ENCODE data around the gene LYG1. TPM values are rescaled to one million over a fixed set of nuclear protein-coding genes. Genes with fewer than 3 reads are reported as not detected.
A peak's percentile ranks its signal among the peaks of the same experiment; 100 is the strongest.

The LYG1 gene
- total RNA-seq, 4 donors from 2014 or later = 2.8 to 3.8 (median 3.5) TPM

DNA sequence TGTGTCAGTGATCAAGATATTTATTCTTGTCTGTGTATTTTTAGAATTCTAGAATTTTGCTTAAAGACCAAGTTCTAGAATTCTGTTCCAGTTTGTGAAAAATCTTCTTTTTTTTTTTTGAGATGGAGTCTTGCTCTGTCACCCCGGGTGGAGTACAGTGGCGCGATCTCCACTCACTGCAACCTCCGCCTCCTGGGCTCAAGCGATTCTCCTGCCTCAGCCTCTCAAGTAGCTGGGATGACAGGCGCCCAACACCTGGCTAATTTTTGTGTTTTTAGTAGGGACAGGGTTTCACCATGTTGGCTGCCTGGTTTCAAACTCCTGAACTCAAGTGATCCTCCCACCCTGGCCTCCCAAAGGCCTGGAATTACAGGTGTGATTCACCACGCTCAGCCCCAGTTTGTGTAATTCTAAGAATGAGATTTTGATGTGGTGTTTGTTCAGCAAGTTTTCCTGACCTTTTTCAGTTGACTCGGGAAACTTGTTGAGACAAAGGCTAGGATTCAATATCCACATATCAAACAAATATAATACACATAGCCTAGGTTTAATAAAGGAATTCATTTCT lies 39.8 kb upstream of the LYG1 start:
- no peak overlapping the region for H3K4me3 ChIP-seq
- no peaks in the 10 kb centered on the region for H3K36me3 ChIP-seq
- H3K9me3 ChIP-seq = no peaks in the 10 kb centered on the region
- no peak for TF ChIP-seq POLR2A (IDR thresholded peaks at IDR 0.05)
- TF ChIP-seq, protein P1, sequence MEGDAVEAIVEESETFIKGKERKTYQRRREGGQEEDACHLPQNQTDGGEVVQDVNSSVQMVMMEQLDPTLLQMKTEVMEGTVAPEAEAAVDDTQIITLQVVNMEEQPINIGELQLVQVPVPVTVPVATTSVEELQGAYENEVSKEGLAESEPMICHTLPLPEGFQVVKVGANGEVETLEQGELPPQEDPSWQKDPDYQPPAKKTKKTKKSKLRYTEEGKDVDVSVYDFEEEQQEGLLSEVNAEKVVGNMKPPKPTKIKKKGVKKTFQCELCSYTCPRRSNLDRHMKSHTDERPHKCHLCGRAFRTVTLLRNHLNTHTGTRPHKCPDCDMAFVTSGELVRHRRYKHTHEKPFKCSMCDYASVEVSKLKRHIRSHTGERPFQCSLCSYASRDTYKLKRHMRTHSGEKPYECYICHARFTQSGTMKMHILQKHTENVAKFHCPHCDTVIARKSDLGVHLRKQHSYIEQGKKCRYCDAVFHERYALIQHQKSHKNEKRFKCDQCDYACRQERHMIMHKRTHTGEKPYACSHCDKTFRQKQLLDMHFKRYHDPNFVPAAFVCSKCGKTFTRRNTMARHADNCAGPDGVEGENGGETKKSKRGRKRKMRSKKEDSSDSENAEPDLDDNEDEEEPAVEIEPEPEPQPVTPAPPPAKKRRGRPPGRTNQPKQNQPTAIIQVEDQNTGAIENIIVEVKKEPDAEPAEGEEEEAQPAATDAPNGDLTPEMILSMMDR (IDR thresholded peaks at IDR 0.05) = no peak
- no peaks in the 10 kb centered on the region for H3K27me3 ChIP-seq
- no peak overlapping the region for H3K27ac ChIP-seq
- H3K4me1 ChIP-seq = peaks cover 0 to 18% (median 2%) of the 10 kb centered on the region in 4 donors
- no peak for DNase-seq

DNA sequence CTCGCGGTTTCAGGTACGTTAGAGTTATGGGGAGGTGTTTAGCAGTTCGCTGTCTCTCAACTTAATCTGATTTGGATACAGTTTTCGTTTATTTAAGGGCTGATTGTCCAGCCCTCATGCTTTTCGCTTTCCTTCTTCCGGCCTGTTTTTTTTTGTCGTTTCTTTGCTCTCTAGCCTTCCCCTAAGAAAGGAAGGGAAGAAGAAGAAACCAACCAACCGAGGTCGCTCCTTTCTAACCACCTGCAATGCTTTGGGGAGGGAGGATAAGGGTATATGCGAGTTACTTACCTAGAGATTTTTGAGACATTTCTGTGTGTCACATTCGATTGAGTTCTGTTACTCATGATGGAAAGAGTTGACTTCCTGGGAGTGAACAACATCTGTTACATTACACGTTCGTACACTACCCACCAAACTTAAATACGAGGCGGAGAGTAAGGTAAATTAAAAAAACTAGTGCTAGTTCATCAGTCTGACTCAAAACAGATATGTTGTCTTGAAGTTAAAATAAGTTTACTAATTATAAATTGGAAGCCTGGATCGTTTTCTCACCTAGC lies 37.1 kb upstream of the LYG1 start:
- Histone ChIP-seq H3K9me3 (no peaks in the 10 kb centered on the region), H3K27me3 (no peaks in the 10 kb centered on the region), H3K27ac (peak overlapping the region; percentile 82 to 90 (median 87)), H3K36me3 (no peaks in the 10 kb centered on the region), H3K4me1 (peaks cover 0 to 34% (median 9%) of the 10 kb centered on the region in 4 donors), H3K4me3 (peak overlapping the region; percentile 73 to 89 (median 81))
- TF ChIP-seq, protein P1 (IDR thresholded peaks at IDR 0.05) = no peak
- TF ChIP-seq POLR2A (IDR thresholded peaks at IDR 0.05) = no peak
- DNase-seq = no peak

DNA sequence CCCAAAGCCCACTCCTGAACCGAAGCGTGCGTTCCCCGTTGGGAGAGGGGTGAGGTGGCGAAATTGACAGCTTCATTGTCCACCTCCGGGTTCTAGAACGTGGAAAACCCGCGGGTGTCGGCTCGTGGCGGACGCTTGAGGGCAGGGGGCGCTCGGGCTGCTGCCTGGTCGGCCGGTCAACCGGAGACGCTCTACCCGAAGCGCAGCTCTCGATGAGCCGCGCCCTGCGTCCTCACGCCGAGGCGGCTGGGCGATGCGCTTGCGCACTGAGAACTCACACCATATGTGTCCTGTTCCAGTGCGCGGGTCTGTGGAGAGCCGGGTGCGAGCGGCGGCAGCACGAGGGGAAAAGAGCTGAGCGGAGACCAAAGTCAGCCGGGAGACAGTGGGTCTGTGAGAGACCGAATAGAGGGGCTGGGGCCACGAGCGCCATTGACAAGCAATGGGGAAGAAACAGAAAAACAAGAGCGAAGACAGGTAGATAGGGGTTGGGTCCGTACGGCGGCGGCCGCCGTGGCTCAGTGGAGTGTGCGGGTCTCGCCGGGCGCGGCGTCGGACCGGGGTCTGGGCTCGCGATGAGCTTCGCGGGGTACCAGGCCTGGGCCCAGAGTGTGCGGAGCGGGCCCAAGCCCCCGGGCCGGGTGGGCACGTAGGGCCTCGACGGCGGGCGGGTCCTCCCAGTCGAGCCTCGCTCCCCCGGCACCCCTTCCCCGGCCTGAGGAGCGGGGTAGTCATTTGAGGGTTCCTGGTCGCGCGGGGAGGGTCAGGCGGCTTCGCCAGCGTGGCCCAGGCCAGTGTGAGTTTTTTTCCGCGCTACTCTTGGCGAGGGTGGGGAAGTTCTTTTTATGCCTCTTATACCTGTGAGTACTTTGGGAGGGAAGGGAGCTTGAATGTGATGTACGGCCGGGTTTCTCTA lies 36.4 kb upstream of the LYG1 start, which contains the start of gene EIF5B:
TSS of gene EIF5B (plus strand) at position 277 of the 916 bp plus-strand sequence. CDS start at position 443, 166 bp downstream.
- peak; percentile 93 to 98 (median 97) for DNase-seq
- peaks cover 0 to 34% (median 9%) of the 10 kb centered on the region in 4 donors for H3K4me1 ChIP-seq
- peak within 1 kb of the TSS; percentile 82 to 90 (median 87) for H3K27ac ChIP-seq
- H3K4me3 ChIP-seq = peak within 1 kb of the TSS; percentile 73 to 89 (median 81)
- H3K36me3 ChIP-seq = peaks cover 0 to 6% (median 0%) of the 10 kb centered on the region in 3 donors
- H3K9me3 ChIP-seq = no peaks in the 10 kb centered on the region
- no peaks in the 10 kb centered on the region for H3K27me3 ChIP-seq
- TF ChIP-seq POLR2A (IDR thresholded peaks at IDR 0.05) = peak; percentile 51 to 59
- TF ChIP-seq, protein P1 (IDR thresholded peaks at IDR 0.05) = peak; percentile 28 to 63 (median 46)

DNA sequence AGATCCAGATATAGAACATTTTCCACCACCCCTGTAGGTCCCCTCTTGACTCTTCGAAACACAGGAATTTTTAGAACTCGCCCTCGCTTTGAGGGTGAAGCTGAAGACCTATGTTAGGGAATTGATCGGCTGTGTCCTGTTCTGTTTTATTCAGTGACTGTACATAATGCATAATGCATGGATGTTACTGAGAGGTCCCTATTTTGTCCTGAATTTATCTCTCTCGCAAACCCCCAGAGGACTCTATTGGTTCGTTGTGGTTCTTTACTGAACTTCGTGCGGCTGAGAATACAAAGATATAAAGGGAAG lies 35.8 kb upstream of the LYG1 start:
- Histone ChIP-seq H3K4me1 (peaks cover 0 to 34% (median 9%) of the 10 kb centered on the region in 4 donors), H3K9me3 (no peaks in the 10 kb centered on the region), H3K27ac (peak overlapping the region; percentile 82 to 90 (median 87)), H3K36me3 (peaks cover 0 to 12% (median 0%) of the 10 kb centered on the region in 3 donors), H3K27me3 (no peaks in the 10 kb centered on the region), H3K4me3 (peak overlapping the region; percentile 73 to 89 (median 81))
- no peak for DNase-seq
- TF ChIP-seq POLR2A (IDR thresholded peaks at IDR 0.05) = no peak
- TF ChIP-seq, protein P1 (IDR thresholded peaks at IDR 0.05) = no peak

DNA sequence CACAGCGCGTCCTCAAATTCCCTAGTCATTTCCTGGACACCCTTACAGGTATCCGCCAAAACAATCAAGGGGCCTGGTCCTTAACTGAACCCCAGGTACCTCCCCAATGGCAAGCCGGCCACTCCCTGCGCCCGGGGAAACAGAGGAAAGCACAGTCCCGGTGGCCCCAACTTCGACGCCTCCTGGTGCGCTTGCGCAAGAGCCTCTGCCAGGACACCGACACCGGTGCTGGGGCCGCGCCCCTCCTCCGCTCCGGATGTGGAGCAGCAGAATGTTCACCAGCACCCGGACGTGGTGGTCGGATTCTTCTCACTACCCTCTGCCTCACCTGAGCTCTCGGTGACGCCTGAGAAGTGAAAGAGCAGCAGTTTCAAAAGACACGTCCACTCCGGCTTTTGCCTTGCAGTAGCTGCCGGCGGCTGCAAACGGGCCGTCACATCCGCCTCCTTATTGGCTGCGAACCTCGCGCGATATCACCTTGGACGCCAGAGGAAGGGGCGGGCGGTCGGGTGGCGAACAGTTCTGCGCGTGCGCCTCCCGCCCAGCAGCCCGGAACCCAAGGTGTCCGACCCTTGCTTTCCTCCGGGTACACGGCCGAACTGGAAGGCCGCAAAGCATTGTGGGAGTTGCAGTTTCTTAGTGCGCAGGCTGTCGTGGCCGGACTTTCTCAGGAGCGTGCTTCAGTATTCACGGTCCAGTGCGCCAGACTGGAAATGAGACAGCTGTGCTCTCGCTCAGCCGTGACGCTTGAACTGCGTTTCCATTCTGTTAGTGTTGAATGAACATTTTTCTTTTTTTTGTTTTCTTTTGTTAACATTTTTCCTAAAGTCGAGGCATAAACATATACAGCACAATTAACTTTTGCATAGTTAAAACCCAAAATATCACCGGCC lies 35.2 kb upstream of the LYG1 start, which contains the start of gene TXNDC9:
TSS of gene TXNDC9 (minus strand) at position 423 of the 893 bp plus-strand sequence. CDS start 3,123 bp downstream, outside the sequence.
- Histone ChIP-seq H3K27me3 (no peaks in the 10 kb centered on the region), H3K4me3 (peak within 1 kb of the TSS; percentile 73 to 89 (median 81)), H3K9me3 (no peaks in the 10 kb centered on the region), H3K27ac (peak within 1 kb of the TSS; percentile 82 to 90 (median 87)), H3K4me1 (peaks cover 0 to 34% (median 9%) of the 10 kb centered on the region in 4 donors), H3K36me3 (peaks cover 0 to 17% (median 0%) of the 10 kb centered on the region in 3 donors)
- TF ChIP-seq, protein P1 (IDR thresholded peaks at IDR 0.05) = no peak
- TF ChIP-seq POLR2A (IDR thresholded peaks at IDR 0.05) = peak; percentile 61 to 73
- peak; percentile 97 to 99 (median 98) for DNase-seq

Measured in Peyer's patch (tissue), 4 donors.